Kasumi-1 (cell line): Measurements from ENCODE around the gene PPP2R5C.

Experiments used
- DNase-seq, 2 experiments: peaks; one replicate each; lab custom pipeline; 2025; lab: John Stamatoyannopoulos, UW

Gene PPP2R5C

DNA sequence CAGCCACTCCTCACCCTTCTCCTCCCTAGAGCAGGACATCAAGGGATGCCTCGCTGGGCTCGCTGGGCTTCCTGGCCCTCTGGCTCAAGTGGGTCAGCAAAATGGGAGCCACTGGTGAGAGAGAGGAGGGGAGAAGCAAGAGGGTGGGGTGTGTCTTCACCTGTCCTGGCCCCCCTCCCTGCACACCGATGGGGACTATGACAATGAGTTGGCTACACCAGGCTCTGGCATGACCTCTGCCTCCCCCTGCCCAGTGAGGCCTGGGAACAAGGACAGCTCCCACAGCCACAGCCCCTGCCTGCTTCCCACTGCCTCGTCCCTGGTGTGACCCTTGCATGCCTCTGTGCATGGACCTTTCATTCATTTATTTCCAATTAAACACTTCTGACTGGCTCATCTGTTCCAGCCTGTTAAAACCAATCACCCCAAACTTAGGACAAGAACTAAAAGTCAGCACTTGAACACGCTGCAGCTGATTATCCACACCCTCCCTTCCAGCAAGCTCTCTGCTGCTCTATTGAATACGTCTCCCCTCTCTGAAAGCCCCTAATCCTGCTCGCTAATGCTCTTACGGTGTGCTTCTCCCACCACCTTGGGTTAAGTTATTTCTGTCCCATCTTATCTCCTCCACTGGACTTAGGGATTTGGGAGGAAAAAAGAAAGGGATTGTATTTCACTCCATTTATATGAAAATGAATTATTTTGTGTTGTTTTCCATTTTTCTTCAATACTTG is 5.8 kb upstream of the PPP2R5C start:
- no peak for DNase-seq

DNA sequence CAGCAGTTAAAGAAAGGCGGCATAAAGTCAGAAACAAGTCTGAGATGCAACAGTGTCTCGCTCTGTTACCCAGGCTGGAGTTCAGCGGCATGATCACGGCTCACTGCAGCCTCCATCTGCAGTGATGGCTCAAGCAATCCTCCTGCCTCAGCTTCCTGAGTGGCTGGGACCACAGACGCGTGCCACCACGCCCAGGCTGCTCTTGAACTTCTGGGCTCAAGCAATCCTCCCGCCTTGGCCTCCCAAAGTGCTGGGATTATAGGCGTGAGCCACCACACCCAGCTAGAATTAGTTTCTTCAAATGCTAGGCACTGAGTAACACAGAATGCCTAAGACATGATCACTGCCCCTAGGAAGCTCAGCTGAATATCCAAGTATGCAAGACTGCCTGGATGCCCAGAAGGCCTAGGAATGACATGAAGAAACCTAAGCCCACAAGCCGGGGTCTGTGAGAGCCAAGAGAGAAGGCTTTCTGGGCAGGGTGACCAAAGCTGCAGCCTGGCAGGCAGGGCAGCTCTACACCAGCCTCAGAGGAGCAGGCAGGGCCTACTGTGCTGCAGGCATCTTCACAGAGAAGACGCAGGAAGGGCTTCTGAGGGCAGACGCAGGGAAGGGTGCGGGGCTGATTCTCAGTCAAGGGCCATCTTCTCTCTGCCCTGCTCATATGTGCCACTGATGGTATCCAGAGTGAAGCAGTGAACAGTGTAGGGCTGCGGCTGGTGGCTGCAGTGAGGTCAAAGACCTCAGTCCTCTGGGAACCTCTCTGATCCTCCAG is 4.3 kb upstream of the PPP2R5C start:
- DNase-seq = no peak

DNA sequence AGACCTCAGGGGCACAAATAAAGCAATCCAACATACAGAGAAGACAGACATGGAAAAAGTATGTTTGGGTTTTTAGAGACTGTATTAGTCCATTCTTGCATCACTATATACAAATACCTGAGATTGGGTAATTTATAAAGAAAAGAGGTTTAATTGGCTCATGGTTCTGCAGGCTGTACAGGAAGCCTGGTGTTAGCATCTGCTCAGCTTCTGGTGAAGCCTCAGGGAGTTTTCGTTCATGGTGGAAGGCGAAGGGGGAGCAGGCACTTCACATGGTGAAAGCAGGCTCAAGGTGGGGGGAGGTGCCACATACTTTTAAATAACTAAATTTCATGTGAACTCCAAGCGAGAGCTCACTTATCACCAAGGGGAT is 3.7 kb upstream of the PPP2R5C start:
- DNase-seq = no peak

DNA sequence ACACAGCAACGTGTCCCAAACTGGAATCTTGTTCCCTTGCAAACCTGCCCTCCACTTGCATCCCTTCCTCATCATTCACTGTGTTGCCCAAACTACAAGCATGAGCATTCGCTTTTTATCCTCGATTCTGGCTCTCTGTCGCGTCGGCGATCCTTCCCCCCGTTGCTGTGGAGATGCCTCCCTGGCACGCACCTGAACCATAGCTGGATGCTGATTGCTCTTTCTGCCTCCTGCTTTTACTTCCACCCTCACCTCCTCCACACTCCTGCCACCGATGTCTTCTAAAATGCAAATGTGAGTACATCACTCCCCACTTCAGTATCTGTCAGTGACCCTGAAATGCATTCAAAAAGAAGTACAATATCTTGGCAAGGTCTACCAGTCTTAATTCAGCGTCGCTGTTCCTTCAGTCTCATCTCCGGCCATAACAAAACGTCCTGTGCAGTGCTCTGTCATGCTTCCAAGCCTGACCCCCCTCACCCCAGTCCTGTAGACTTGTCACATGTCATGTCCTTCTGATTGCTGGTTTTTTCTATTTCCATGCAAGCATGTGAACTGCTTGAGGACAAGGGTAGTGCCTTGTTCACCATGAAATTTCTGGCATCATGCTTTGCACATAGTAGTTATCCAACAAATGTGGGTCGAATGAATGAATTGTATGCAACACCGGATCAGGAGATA is 2.5 kb upstream of the PPP2R5C start:
- no peak for DNase-seq

DNA sequence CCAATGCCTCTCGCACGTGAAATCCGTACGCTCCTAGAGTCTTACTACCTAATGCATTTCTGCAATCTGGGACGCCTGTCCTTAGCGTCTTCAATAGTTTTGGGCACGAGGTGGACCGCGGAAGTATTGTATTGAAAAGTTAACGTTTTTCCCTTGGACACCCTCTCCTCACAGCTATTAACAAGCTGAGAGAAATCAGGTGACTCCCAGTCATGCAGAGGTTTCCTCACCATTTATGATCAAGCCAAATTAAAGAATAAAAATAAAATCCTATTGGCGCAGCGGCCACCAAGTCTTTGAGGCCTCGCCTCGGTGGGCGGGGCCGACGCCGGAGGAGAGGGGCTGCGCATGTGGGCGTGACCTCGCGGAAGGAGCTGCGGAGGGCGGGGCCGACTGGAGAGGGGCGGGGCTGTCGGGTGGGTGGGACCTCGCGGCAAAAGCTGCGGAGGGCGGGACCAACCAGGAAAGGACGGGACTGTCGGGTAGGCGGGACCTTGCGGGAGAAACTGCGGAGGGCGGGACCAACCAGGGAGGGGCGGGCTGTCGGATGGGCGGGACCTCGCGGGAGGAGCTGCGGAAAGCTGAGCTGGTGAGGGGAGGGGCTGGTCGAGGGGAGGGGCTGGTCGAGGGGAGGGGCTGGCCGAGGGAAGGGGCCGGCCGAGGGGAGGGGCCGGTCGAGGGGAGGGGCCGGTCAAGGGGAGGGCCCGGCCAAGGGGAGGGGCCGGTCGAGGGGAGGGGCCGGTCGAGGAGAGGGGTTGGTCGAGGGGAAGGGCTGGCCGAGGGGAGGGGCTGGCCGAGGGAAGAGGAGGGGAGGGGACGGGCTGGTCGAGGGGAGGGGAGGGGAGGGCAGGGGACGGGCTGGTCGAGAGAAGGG is 1.1 kb upstream of the PPP2R5C start:
- peak; percentile 94 to 96 for DNase-seq

DNA sequence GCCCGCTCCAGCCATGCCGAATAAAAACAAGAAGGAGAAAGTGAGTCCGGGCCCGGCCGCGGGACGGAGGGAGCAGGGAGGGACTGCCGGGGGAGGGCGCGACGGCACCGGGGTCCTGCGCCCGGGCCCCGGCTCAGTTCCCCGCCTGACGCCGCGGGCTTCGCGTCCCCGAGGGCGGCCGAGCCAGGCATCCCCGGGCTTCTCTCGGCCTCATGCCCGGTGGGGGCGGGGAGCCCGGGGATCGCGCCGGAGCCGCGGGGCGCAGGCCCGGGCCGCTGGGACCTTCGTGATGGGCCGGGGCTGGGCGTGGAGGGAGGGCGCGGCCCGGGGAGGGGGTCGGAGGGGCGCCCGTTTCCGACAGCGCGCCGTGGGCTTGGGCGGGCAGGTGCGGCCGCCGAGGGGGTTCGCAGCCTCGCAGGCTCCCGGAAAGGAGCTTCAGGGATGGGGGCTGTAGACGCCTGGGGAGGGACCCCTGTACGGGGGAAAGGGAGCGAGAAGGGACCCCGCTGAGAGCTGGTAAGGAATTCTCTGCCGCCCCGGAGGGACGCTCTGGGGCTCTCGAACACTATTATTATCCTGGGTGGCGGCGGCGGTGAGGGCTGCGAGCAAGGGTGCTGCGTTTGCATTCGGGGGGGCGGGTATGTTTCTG is 496 bp downstream of the PPP2R5C start:
- peak in 1 of 2 experiments; percentile 11 for DNase-seq

DNA sequence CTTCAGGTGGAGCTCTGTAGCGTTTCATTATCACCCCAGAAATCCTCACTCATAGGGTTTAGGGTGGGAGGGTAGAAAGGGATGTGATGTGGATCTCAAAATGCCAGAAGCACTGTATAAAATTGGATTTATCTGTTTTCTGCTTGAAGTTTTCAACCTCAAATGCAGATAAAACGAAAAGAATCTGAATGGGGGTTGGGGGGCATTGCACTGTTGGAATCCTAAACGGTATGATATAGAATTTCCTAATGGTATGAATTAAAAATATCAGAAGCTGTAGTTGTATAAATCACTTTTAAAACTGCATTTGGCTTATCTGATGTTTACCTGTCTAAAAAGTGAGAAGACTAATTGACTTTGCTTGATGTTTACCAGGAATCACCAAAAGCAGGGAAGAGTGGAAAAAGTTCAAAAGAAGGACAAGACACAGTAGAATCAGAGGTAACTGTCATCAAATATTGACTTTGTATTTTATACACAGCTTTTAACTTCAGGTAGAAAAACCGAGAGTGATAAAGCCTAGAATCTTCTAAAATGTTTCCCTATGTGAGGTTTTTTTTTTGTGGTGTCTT is 1.1 kb downstream of the PPP2R5C start:
- DNase-seq = no peak

DNA sequence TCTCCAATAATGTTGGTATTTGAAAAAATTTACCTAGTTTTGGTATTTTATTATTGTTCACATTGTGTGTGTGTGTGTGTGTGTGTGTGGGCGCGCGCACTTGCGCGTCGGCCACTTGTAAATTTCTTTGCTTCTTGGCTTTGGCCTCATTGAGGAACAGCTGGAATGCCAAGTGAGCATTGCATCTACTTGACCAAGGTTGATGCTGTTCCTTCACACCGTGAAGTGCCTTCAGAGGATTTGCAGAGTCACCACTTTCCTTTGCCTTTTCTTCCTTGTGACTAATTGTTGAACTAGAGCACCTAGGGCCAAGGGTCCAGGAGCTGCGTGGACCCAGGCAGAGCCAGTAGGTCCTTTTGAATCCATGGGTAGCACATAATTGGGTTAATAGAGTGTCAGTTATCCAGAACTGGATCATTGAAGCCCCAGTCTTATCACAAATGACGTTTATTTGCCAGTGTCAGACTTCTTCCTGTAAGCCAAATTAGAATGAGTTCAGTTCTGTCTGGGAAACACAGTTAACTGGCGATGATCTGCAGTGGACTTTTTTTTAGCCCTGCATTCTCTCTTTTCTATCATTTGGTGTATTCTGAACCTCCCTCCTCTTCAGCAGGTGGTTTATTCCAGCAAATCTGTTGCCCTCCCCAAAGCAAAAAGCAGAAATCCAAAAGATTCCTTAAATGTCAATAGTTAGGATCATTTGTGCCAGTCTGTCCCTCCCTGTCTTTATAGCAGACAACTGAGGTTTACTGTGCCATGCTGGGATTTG is 2.6 kb downstream of the PPP2R5C start:
- no peak for DNase-seq

DNA sequence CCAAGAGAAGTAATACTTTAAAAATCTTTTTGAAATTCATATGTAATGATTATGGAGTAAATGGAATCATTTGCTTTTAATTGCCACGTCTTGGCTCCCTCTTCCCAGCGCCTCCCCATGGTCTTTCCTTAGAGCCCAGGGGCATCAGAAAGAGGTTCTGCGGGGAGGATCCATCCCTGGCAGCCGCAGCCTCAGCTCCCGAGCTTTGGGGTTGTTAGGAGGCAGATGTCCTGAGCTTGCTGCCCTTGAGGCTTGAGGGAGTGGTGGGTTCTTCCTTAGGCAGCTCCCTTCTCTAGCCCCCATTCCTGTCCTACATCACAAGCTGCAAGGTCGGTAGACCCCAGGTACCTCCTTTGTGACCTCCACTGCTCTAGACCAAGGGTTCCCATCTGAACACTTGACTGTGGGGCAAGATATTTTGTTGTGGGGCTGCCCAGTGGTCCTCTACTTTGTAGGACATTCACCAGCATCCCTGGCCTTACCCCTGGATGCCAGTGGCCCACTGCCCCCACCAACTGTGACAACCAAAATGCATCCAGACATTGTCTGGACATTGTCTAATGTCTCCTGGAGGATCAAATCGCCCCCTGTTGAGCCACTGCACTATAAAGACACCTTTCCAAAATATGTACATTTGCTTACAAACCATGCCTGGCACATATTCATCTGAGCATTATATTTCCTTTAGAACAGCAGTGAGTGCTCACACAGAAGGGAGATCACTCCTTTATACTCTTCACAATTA is 6.3 kb downstream of the PPP2R5C start:
- no peak for DNase-seq

DNA sequence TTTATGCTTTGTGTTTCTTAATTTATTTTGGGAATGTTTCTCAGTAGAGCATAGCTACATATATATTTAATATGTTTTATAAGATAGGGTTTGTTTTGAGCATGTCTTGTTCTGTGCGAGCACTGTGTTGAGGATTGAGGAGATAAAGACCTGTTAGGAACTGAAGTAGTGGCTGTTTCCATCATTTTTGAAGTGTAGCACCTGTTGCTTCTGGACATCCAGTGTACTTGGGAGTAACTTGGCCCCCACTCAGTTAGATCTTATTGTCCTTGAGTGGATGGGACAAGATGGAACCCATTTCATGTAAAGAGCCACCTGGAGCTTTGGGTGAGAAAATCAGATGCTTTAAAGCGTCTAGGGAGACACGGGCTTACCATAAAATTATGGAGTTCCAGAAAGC is 8.7 kb downstream of the PPP2R5C start:
- no peak for DNase-seq

DNA sequence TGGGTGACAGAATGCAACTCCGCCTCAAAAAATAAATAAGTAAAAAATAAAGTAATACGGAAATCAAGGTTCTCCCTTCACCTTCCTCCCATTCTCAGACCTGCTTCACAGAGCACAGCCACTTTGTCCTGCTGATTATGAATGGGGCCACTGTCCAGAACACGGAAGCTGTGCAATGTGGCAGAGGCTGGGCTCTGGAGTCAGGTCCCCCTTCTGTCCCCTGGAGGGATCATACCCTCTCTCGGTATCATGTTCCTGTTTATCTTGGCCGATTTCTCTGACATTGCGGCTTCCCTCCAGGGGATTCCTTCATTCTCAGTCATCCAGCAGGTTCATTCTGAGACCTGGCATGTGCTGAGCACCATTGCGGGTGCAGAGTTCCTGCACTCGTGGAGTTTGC is 11.3 kb downstream of the PPP2R5C start:
- no peak for DNase-seq

DNA sequence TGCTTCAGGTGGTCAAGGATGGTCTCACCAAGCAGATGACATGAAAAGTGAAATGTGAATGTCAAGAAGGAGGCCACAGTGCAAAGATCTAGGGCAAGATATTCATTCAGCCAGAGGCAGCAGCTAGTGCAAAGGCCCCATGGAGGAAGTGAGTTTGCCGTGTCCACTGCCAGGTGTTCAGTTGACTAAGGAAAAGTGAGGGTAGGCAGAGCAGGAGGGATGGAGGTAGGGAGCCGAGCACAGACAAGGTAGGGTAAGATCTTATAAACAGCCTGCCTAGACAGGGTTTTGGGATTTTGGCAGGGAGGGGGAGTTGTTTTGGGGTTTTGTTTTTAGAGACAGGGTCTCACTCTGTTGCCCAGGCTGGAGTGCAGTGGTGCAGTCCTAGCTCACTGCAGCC is 11.9 kb downstream of the PPP2R5C start:
- DNase-seq = no peak

DNA sequence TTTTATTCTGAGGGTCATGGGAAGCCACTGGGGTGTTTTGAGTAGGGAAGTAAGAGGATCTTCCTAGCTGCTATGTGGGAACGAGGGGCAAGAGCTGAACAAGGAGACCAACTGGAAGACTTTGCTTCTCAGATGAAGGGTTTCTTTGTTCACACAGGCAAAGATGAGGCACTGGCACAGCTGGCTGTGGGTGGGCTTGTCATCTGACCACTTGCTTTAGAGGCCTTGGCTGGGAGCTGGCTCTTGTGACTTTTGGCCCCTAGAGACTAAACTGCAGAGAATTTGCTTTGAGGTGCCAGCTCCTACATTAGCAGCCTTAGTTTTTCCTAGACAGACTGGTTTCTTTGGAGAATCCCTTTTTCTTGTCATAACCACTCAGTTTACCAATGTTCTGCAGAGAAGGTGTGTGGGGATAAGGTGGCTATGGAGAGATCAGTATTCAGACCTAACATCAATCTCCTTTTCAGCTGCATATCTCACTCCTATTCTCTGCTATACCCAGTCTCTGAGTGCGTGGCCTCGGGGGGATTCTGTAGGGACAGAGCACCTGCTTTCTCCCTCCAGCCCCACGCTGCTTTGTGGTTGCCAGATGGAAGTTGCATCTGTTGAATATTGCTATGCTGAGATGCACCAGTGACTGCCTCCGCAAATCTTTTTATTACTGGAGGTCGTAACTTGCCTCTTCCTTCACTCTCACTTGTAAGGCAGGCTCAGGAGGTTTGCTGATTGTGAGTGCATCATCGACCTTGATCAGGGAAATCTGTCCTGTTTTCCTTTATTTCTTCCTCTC is 12.7 kb downstream of the PPP2R5C start:
- no peak for DNase-seq

DNA sequence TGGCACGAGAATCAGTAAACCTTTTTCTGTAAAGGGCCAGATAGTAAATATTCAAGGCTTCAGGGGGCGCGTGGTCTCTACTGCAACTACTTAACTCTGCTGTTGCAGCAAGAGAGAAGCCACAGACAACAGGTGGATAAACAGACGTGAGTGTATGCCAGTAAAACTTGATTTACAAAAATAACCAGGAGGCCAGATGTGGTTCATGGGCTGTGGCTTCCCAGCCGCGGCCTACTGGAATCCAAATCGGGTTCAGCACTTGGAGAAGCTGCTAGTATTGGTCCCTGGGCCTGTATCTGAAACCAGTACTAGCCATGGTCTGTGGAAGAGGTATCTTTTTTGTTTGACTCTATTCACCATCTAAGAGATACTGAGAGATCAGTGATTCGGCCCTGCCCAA is 13.3 kb downstream of the PPP2R5C start:
- DNase-seq = no peak

DNA sequence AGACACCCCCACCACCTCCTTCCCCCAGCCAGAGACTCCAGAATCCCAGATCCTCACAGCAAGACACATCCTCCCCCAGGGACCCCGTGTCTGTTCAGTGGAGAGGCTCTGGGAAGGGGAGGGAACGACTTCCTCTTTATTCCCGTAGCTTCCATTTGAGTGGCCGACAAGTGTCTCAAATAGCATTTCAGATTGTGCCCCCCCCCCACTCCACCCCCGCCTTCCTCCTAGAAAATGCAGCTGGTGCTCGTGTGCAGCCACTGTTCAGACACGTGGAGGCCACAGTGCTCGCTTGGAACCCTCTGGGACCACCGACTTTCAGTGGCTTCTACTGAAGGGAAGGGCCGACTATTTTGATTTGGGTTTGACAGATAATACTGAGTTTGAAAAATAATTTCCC is 14.3 kb downstream of the PPP2R5C start:
- DNase-seq = no peak

DNA sequence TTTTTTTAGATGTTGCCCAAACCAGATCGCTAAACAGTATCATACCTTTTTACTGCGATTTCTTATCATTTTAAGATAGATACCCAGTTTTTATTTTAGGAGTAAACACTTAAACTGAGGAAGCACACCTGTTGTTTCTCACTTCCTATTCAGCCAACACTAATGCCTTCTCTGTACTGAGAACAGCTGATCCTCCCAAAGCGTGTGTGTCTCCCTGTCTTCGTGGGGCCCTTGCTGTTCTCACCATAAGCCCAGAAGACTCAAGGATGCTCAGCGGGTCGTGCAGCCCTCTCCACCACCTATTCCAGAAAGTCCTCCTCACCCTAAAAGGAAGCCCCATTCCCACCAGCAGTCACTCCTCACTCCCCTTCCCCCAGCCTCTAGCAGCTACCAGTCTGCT is 14.8 kb downstream of the PPP2R5C start:
- no peak for DNase-seq

DNA sequence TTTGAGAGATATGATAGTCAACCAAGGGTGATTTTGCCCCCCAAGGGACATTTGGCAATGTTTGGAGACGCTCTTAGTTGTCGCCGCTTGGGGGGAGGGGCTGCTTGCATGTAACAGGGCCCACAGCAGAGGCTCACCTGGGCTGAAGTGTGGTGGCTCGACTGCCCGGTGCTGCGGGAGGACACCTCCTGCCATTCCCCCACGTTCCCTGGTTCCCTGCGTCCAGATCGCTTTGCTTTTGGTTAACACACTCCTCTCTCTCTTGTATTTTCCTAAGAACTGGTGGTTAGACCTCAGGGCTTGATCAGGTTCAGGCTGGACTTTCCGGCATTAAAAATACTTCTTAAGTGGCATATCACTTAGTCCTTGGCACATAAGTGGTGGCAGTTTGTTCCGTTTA is 18.9 kb downstream of the PPP2R5C start:
- no peak for DNase-seq

DNA sequence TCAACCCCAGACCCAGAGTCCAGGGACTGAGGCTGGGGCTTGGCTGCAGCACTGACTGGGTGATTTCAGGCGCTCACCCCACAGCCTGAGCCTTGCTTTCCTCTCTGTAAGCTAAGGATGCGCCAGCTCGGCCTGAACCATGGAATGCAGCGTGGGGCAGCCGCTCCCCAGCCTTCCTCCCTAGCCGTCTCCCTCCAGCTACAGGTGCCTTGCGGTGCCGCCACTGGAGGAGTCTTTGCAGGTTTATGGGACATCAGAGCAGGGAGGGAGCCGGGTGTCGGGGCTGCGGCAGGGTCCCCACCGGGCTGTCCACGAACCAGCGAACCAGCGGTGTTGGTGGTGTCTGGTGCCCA is 19.4 kb downstream of the PPP2R5C start:
- no peak for DNase-seq
